ENCODE results near the gene BORCS6.
A peak's percentile ranks its signal among the peaks of the same experiment; 100 is the strongest.

The BORCS6 gene

DNA sequence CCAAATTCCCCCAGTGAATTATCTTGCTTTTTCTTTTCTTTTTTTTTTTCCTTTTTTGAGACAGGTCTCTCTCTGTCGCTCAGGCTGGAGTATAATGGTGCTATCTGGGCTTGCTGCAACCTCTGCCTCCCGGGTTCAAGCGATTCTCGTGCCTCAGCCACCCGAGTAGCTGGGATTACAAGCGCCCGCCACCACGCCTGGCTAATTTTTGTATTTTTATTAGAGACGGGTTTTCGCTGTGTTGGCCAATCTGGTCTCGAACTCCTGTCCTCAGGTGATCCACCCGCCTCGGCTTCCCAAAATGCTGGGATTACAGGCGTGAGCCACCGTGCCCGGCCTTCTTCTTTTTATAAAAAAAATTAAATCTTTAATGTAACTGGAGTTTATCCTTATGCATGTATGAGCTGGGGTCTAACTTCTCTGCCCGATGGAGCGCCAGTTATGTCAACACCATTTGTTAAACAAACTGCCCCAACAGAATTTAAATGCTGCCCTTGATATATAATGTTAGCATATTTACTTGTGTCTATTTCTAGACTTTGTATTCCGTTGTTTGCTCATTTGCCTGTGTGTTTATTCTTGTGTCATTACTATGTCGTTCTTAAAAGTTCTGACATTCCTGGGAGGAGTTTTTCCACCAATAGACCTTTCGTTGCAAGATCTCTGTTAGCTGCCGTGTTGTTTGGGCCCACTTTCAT, 20.9 kb upstream of the BORCS6 start:
- no peak for DNase-seq (ENCODE audit: low spot score)

DNA sequence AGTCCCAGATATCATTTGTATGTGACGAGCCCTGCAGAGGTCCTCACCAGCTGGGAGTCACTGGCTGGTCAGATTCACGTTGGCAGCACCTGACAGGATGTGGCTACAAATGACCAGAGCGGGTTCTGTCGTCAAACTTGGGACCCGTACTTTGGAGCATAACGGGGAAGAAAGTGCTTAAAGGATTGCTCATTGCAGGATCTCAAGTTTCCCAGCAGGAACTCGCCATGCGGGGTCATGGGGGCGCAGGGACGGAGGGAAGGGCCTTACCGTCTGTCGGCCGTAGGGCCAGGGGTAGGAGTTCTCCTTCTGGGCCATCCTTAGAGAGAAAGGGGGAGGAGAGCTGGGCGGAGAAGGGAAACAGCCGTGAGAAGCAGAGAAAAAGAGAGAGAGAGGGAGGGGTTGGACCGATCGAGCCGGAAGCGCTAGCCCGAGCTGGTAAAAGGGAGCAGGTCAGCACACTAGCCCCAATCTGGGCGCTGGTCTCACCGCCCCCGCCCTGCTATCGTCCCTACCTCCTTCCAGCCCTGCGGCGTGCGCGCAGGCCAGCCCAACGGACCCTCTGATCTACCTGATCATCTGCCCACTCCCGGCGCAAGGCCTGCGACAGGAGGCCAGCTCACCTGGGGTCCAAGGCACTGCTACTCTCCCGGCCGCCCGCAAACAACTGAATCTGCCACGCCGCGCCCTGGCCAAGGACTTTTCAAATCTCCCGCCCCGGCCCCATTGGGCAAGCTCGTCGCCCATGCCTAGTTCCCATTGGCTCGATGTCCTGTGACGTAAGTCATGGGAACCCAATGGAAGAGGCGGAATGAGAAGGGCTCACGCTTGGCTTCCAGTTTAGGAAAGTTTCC, 20.2 kb upstream of the BORCS6 start, which contains the start of gene AURKB:
Gene AURKB, minus strand, starts transcription at position 669 of the 854 bp plus-strand sequence. Its CDS starts 351 bp downstream, at position 318.
- peak; percentile 95 for DNase-seq (ENCODE audit: low spot score)

DNA sequence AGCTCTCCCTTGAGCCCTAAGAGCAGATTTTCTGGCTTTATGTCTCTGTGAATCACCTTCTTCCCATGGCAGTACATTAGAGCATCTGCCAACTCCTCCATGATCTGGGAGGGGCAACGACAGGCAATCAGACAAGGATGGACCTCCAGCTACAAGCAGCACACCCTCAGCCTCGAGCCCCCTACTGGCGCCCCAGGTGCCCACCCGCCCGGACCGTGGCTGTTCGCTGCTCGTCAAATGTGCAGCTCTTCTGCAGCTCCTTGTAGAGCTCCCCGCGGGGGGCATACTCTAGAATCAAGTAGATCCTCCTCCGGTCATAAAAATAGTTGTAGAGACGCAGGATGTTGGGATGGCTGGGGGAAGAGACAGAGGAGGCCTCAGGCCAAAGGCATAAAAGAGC, 16.6 kb upstream of the BORCS6 start:
- DNase-seq (ENCODE audit: low spot score), result no peak

DNA sequence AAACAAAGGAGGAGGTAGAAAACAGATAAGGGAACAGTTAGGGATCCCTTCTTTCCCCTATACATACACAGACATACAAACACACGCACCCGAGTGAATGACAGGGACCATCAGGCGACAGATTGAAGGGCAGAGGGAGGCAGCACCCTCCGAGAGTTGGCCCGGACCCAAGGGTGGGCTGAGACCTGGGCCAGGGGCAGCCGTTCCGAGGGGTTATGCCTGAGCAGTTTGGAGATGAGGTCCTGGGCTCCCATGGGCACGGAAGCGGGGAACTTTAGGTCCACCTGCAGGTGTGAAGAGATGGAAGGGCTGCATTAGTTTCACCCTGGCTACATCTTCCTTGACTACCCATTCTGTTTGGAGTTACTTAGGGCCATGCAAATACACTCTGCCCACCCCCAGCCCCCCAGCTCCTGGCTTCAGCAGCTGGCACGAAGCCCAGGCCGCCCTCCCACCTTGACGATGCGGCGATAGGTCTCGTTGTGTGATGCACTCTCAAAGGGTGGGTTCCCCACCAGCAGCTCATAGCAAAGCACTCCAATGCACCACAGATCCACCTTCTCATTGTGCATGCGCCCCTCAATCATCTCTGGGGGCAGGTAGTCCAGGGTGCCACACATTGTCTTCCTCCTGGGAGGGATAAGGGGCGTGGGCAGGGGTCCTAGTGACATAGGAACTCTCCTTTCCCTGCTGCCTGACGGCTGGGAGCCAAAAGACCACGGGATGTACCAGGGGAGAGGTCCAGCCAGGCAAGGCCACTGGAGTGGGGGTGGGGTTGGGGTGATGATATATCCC, 15.0 kb upstream of the BORCS6 start:
- DNase-seq (ENCODE audit: low spot score), result no peak

DNA sequence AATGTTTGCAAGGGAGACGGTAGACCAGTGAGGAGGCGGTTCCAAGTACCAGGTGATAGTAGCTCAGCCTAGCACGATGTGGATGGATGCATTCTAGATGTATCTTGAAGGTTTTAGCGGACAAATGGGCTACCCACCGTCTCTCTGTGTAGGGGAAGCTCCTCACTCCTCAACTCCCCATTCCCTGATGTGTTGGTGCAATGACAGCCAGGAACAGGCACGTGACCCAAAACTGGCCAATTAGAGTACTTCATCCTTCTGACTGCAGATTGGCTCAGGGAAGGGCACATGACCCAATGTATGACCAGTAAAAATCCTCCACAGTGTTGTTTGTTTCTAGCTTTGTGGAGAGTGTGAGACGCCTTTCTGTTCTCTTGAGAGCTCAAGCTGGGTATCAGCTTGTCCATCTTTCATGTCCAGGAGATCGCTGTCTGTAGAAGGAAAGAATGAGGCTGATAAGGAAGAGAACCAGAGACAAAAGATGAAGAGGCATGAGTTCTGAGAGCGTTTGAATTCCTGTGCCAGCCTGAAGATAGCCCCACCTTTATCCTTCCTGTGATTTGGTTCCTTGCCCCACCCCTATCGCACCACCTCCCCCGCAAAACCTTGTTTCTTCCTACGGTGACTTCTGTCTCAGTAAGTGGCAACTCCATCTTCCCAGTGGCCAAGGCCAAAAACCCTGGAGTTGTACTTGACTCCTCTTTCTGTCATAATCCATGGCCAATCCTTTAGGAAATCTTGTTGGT, 2.3 kb upstream of the BORCS6 start:
- DNase-seq (ENCODE audit: low spot score), result peak; percentile 95

DNA sequence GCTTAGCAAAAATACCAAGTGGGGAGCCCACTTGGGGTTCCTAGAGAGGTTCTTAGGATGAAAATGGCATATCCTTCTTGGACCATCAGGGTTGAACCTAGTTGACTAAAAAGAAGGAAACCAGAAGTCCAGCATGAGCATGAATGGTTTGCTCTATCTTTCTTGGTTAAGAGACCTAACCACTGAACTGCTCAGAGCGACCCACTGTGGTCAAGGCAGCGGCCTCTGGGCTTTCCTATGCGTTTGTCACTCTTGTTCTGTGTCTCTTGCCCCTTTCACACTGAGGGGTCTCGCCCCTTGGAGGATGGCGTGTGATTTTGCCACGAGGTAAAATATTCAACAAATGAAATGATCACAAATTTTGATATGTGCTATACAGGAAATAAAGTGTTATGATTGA, 526 bp upstream of the BORCS6 start:
- no peak for DNase-seq (ENCODE audit: low spot score)

DNA sequence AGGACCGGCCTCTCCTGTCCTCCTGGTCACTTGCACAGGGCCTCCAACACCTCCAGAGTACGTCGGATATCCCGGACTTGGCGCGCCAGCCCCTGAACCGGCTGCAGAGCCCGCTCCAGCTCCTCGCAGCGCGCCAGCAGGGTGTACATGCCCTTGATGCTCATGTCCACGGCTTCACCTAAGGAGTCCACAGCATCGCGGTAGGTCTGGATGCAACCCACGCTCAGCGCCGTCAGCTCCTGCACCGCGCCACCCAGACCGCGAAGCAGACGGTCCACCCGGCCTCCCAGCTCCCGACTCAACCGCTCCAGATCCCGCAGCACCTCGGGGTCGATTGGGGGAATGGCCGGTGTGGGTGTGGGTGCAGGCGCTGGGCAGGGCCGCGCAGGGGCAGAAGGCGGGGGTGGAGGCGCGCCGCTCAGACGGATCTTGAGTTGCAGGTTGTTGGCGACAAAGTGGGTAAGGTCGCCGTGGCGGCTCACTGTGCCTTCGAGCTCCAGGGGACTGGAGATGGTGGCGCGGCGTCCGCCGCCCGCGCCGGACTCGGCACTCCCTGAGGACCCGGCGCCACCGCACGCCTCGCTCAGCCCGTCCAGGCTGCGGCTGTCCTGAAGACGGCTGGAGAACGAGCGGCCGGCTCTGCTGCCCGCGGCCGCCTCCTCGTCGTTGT, 804 bp downstream of the BORCS6 start:
- no peak for DNase-seq (ENCODE audit: low spot score)

DNA sequence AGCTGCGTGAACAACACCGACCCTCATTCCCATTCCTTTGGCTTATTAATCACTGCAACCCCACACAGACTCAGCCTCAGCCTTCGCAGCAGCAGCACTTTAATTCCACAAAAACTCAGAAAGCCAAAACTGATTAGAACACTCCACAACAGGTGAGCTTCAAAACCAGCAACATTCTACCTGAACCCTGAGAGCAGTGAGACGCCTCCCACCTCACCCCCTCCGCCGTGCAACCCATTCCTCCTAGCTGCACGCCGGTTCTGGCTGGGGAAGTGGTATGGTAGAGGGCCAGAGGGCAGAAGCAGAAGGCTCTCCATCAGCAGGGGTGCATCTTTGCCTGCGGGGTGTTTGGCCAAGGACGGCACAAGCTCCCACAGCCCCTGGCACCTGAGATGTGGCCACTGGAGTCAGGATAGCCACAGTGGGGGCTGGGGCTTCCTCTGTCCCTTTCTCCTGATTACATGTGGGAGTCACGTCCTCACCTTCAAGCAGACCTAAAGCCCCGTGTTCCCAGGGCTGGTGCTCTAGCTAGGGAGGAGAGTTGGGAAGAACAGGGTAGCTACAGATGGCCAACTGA, 1.6 kb downstream of the BORCS6 start:
- no peak for DNase-seq (ENCODE audit: low spot score)

DNA sequence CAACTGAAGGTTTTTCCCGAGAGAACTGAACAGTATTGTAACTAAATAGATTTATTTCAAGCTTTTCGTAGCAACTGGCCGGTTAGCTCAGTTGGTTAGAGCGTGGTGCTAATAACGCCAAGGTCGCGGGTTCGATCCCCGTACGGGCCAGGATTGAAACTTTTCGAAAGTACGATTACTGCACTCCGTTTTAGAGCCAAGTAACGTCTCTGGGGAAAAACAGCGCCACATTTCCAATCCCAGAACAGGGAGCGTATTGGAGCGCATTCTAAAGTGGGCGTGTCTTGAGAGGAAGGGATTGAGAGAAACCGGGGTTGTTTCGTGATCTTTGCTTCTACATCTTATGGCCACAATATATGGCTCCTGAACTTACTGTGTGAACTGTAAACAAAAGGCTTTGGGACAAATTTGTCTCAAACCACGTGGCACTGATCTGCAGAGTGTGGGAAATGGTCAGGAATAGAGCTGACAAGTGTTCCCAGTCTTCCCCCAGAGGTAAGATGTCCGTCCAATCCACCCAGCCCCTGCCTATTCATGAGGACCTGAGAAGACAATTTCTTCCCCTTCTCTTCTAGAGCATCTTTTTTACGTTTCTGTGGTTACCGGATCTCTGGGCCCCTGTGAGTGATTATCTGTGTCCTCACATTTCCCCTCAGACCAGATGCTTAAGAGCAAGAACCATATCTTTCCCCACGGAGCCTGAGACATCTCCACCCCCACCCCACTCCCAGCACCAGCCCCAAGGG, 2.3 kb downstream of the BORCS6 start:
- peak; percentile 99 for DNase-seq (ENCODE audit: low spot score)

DNA sequence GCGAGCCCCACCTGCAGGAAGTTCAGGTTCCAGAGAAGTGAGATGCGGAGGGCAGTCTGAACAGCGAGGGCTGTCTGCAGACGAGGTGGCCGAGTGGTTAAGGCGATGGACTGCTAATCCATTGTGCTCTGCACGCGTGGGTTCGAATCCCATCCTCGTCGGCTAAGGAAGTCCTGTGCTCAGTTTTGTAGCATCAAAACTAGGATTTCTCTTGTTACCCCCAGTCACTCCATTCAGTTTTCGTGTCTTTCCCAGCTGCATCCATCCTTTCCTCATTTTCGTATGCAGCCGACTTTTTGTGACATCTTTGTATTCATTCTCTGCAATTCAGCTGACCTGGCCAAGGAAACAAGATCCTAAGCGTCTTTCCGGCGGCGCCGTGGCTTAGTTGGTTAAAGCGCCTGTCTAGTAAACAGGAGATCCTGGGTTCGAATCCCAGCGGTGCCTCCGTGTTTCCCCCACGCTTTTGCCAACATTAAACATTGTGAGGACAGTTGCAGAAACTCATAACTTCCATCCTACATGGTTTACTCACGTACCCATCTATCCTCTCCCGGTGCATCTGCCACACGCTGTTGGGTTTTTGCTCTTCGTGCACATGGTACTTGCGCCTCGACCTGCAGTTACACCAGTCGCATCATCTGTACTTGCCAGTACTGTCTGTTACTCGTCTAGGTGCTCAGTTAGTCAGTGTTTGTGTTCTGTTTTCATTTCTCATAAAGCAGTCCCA, 3.0 kb downstream of the BORCS6 start:
- DNase-seq (ENCODE audit: low spot score), result peak; percentile 95

DNA sequence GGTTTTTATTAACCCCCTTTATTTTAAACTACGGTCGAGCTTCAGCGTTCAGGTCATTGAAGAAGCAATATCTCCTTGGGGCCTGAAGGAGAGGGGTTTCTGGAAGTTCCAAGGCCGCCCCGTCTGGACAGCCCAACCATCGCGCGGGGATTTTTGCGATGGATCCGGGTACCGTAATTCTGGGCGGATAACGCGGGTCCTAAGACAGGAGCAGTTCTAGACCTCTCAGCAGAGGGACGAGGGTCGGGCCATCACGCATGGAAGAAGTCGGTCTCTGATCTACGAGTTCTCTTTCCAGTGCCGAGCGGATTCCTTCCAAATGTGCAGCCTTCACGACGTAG, 3.6 kb downstream of the BORCS6 start:
- no peak for DNase-seq (ENCODE audit: low spot score)

DNA sequence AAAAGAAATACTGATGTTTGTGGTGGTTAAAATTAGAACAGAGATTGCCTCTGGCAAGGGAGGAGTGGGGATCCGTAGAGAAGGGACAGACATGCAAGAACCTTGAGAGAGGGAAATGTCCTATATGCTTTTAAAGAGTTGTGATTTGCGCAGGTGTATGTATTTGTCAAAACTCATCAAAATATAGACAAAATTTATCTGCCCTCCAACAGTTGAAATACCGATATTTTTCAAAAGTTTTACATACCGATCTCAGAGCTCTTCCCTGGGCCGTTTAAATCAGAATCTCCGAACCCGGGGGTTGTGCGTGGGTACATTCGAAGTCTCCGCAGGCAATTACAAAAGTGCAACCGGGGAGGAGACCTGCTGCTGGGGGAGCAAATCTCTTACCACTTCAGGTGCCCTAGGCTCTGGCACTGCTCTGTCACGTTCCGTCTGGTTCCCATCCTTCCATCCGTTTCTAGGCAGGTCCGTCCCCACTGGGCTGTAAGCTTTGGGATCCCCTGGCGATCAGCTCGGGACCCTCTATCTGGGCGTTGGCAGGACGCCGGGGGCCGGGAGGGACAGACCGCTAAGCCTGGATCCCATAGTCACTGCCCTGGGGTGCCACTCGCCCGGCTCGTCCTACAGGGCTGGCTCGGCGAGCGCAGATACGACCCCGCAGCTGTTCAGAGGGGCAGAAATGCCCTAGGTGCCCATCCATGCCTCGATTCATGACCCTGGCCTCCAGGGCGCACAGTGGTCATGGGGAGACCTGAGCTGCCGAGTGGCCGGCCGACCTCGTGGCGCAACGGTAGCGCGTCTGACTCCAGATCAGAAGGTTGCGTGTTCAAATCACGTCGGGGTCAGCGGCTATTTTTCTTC, 4.2 kb downstream of the BORCS6 start:
- peak; percentile 90 for DNase-seq (ENCODE audit: low spot score)

DNA sequence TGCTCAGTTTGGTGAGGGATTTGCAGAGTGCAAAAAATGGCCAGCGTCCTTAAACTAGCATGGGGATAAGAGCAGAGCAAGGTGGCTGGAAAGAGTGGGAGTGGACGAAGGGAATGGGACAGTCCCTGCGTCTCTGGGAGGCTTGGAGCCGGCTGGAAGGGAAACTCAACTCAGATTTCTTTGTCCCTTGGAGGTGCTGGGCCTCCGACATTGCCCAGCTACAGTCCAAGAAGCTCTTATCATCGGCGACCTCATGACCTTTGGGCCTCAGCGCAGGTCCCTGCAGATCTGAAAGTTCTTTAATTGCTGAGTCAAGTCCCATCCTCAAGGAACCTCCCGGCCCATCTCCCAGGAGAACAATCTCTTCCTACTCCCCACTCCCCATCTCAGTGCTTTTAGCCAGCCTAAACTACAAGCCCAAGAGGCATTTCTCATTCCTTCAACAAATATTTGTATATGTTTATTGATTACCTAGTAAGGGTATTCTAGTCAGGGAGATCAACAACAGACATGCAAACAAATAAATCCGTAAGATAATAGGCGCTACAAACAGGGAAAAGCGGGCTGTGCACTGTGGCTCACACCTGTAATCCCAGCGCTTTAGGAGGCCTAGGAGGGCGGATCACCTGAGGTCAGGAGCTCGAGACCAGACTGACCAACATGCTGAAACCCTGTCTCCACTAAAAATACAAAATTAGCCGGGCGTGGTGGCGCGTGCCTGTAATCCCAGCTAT, 12.8 kb downstream of the BORCS6 start:
- DNase-seq (ENCODE audit: low spot score), result no peak

DNA sequence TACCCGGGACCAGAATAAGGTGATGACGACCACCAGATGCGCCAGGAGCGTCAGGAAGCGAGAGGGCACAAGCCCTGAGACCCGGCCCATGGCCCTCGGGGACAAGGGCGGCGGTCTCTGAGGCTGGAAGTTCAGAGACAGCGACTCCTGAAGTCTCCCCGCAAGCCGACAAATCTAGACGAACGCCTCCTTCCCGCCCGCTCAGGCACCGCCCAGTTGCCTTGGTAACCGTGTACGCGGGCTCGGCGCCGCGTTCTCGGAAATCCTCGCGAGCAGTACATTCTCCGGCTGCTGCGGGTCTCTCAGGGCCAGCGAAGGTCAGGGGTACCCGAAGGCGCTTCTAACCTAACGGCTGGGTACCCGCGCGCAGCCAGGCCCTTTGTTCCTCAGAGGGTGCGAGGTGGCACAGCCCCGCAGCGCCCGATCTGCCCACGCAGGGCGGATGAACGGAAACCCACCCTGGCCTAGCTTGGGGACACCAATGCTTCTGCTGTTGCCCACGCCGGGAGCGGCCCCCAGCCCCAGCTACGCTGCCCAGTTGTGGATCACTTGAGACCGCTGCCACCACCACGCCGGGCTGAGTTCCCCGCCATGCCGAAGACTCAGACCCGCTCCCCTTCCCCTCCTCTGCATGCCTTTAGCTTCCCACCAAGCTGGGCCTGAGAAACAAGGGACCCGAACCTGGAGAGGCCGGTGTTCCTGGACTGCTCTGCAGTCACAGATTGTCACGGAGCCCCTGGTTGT, 13.6 kb downstream of the BORCS6 start, which contains the start of gene TMEM107:
Gene TMEM107, minus strand, starts transcription at position 184 of the 744 bp plus-strand sequence. Its CDS starts 94 bp downstream, at position 90.
- DNase-seq (ENCODE audit: low spot score), result peak; percentile 81

DNA sequence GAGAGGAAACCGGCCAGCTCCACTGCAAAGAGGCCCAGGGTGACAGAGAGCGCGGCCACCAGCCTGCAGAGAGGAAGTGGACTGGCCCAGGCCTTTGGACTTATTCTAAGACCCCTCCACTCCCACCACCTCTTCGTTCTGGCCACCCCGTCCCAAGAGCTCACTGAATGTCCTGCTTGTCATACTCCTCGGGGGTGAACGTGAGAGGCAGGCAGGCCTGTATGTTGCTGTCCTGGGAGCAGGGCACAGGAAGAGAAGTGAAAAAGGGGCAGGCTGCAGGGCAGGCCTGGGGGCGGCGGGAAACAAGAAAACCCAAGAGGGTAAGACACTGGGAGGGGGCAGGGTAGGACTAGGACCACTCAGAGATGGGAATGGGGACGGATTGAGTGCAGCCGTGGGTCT, 14.2 kb downstream of the BORCS6 start:
- no peak for DNase-seq (ENCODE audit: low spot score)

DNA sequence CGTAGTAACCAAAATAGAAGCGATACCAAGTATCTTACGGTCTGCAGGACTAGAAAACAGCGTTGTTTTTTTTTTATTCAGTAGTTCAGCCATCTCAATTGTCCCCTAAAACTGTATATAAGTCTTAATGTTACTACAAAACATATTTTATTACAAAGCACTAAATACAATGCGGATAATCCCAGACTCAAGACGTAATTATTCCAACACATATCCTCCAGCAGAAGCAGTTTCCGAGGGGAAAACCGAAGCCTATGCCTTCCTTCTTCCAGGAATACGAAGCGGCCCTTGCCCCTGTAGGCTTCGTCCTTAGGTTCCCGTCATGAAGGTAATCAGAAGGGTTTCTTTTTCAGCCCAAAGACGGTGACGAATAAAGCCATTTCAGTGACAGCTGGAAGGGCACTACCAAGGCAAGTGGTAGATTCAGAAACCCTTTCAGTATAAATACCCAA, 16.1 kb downstream of the BORCS6 start:
- no peak for DNase-seq (ENCODE audit: low spot score)
